ENCODE results near the gene FAM222B.
A peak's percentile ranks its signal among the peaks of the same experiment; 100 is the strongest.
"Not testable (repeated sequence)": the region's sequence is repeated elsewhere in the genome, so short reads cannot be mapped to it uniquely, and the experiment has no call there.

Gene FAM222B

DNA sequence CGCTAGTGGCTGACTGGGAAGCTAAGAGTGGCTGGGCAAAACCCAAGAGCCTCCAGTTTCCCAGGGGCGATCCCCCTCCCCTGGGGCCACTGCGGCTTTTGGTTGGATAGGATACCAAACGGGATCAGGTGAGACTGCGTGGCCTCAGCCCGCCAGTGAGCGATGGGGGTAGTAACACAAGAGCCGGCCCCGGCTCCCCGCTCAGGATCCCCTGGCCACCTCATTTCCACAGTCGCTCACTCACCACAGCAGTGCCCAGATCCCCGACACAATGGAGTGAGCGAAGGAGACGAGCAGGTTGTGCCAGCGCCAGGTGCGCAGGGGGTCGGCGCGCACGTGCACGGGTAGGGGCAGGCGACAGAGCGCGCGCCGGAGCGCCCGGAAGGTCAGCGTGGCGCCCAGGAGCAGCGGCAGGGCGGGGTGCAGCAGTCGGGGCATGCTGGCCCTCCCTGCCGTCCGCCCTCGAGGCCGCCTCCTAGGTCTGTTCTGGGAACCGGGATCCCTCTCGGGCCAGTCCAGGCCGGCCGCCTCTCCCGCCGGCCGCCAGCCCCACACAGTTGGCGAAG, 116.8 kb downstream of the FAM222B start:
- peak; percentile 77 for DNase-seq

DNA sequence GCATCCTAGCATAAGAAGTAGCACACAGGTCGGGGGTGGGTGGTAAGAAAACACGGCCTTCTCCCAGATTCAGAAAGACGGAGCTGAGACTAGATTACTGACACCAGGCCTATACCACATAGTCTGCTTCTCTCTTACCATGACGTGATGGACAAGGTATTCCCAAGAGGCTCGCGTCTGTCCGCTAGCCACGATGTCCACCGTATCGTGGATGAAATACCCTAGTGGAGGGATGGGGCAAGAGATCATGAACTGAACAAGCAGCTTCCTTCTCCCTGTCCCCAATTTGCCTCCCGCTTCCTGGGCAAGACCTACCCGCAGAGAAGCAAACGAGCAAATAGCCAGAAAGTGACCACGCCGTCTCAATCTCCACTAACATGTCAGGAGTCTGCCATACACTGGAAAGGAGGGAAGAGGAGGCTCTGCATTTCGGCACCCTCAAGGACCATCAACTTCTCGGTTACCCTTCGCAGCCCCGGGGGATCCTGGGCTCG, 117.4 kb downstream of the FAM222B start:
- peak; percentile 56 for DNase-seq

DNA sequence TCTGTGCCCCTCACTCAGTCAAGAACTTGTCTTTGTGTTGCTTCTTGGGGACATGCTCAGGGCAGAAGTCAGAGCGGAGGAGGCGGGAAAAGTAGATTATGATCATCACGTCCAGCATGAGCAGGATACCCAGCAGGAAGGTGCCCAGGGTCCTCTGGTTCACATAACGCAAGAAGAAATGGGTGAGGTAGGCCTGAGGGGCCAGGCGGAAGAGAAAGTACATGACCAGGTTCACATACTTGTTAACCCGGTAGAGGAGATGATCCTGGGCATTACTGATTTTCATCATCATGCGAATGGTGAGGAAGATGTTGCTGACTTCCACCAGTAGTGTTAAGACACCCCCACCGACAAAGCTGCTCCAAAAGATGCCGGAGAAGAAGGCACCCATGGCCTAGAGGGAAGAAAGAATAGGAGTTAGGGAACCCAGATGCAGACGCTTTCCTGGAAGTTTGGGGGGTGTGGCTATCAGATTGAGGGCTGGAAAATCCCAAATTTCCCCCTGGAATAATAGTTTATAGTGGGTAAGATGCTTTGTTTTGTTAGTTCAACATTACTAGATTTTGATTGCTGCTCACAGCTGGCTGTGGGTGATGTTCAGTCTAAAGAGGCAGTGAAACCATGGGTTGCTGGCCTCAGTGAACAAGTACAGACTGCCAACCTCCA, 118.0 kb downstream of the FAM222B start:
- DNase-seq: peak; percentile 42

DNA sequence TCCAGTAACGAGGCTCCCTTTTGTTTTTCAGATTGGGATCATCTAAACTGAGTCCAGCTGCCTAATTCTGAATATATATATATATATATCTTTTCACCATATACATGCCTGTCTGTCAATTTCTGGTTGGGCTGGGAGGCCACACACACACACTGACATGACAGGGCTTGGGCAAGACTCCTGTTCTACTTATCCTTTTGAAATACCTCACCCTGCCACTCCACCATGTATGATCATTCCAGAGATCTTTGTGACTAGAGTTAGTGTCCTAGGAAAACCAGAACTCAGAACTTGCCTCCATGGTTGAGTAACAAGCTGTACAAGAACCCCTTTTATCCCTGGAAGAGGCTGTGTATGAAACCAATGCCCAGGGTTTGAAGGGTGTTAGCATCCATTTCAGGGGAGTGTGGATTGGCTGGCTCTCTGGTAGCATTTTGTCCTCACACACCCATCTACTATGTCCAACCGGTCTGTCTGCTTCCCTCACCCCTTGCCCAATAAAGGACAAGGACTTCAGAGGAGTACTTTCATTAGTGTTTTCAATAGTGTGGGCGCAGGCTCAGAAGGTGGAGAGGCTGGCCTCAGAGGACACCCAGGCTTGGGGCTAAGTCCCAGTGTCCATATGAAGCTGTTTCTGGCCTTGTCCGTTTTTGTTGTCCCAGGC, 118.6 kb downstream of the FAM222B start:
- DNase-seq: not testable (repeated sequence)

DNA sequence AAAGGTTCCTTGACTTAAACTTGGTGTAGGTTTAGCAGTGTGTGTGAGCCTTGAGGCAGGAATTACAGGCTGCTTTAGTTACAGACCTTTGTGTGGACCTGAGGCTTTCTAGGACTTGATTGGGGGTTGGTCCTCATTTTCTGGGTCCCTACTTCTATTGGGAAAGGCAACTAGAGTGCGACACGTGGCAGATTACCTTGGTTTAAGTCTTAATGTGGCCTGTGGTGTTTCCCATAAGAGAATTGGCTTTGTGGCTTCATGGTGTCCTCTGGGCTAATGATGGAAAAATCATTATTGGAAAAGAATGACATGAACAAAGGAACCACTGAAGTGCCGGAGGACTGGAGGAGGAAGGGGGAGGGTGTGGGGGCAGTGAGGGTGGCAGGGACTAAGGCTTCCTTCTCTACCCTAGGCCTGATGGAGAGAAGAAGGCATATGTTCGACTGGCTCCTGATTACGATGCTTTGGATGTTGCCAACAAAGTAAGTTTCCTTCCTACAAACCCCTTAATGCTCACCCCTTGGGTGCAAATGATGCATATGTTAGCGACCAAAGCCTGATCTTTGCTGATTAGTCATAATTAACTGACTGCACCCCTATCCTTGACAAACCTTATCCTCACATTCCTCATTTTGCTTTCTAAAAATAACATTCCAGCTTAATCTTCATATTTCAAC, 119.3 kb downstream of the FAM222B start:
- DNase-seq: no peak

DNA sequence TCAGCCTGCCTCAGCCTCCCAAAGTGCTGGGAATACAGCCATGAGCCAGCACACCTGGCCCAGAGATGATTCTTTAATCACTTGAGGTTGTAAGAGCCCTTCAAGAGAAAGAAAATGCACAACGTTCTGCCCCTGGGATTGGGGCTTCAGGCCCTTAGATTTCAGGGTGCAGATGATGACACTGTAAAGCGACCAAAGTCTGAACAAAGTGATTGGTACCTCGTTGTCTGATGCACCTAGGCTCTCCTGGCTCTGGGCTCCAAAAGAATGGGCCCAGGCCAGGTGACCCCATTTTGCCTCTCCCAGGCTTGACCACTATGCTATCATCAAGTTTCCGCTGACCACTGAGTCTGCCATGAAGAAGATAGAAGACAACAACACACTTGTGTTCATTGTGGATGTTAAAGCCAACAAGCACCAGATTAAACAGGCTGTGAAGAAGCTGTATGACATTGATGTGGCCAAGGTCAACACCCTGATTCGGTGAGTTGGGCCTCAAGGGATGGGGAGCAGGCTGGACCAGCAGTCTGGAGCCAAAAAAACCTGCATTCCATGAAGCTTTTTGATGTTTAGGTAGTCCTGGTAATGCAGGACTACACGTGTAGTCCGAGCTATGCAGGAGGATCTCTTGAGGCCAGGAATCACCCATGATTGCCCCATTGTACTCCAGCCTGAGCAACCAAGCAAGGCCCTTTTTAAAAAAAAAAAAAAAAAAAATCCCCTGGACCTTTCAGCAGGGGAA, 120.0 kb downstream of the FAM222B start:
- DNase-seq: no peak

DNA sequence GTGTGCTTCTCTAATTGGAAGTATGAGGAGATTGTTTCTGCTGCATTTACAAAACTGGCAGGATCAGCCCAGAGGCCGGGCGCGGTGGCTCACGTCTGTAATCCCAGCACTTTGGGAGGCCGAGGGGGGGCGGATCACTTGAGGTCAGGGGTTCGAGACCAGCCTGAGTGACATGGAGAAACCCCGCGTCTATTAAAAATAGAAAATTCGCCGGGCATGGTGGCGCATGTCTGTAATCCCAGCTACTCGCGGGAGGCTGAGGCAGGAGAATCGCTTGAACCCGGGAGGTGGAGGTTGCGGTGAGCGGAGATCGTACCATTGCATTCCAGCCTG, 121.6 kb downstream of the FAM222B start:
- DNase-seq: peak; percentile 32

DNA sequence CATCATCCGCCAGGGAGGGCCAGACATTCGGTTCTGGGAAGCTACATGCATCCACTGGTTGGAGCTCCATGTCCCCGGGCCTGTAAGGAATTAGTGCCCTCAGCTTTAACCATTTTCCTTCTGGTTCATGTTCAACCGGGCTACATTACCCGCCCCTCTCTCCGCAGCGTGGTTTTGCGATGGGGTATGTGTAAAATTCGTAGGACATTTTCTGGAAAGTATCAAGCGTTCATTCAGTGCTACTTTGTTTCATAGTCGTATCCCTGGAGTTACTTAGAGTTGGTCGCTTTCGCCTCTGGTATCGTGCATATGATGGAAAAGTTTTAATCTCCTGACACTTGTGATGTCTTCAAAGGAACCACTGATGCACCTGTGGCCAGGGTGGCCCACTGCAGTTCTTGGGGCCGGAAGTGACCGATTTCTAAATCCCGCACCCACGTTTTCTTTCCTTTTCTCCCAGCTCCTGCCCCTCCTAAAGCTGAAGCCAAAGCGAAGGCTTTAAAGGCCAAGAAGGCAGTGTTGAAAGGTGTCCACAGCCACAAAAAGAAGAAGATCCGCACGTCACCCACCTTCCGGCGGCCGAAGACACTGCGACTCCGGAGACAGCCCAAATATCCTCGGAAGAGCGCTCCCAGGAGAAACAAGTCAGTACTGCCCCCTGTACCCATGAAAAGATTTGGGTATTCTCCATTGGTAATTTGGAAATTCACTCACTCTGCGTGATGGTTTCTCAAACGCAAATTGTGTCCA, 122.2 kb downstream of the FAM222B start:
- DNase-seq: peak; percentile 62

DNA sequence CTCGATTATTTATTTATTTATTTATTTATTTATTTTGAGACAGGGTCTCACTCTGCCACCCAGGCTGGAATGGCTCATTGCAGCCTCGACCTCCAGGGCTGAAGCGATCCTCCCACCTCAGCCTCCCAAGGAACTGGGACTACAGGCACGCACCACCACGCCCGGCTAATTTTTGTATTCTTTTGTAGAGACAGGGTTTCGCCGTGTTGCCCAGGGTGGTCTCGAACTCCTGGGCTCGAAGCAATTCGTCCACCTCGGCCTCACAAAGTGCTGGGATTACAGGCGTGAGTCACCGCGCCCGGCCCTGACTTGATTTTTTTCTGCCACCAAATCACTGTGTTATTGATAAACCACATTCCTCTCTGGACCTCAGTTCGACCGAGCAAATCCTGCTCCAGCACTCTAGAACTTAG, 123.6 kb downstream of the FAM222B start:
- DNase-seq: no peak

DNA sequence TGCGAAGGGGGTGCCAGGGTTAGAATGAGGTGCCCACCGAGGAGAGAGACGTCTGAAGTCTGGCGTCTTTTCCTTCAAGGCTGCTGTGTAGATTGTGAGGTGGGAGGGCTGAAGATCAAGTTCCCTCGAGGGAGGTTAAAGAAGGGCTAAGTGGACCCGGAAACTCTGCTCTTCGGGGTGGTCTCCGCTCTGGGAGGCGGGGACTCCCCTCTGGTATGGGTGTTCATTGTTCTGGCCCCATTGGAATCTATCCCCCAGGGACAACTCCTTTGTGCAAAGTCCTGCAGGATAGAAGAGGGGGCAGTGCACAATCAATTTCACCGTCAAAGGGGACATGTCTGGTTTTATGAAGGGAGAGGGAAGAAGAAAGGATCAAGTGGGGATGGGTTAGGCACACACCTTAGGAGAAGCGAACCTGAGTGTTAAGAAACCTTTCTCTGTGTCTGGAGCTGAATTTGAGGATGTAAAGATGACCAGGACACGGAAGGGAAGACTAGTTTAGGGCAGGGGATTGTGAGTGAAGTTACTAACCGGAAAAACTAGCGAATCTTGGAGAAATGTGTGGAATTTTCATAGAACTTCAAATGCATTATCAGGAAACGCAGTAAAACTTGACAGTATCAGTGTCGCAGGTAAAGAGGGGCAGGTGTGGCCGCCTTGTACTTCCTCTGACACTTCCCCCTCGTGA, 124.1 kb downstream of the FAM222B start:
- DNase-seq: no peak

DNA sequence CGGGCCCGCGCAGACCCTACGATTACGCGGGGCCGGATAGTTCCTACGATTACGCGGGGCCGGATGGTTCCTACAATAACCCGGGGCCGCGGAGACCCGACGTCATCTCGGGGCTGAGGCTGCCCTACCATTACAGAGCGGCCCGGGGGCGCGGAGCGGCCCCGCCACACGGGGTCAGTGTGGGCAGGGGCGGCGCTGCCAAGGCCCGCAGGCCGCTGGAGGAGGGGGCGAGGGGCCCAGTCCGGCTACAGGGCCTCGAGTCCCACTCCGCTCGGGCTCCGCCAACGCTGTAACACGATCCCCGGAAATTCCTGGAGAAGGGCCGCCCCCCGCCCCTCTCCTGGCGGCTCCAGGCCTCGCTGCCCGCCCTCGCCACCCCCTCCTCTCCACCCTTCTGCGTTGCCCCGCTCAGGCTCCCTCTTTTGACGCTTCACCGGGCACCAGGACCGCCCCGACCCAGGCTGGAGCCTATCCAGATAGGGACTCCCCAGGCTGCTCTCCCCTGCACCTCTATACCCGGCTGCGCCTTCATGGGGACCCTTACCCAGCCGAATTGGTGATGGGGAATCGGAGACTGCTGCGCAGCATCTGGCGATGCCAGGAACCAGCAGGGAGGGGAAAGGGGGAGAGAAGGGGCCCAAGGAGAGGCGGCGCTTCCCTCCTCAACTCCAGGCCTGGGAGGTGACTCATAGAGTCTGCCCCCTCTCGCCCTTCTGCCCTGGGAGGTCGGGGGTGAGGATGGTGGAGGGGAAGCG, 124.8 kb downstream of the FAM222B start, which contains the start of gene RAB34:
Gene RAB34, minus strand, starts transcription at position 291 of the 755 bp plus-strand sequence. CDS start 602 bp downstream, outside the sequence.
- peak; percentile 61 for DNase-seq

DNA sequence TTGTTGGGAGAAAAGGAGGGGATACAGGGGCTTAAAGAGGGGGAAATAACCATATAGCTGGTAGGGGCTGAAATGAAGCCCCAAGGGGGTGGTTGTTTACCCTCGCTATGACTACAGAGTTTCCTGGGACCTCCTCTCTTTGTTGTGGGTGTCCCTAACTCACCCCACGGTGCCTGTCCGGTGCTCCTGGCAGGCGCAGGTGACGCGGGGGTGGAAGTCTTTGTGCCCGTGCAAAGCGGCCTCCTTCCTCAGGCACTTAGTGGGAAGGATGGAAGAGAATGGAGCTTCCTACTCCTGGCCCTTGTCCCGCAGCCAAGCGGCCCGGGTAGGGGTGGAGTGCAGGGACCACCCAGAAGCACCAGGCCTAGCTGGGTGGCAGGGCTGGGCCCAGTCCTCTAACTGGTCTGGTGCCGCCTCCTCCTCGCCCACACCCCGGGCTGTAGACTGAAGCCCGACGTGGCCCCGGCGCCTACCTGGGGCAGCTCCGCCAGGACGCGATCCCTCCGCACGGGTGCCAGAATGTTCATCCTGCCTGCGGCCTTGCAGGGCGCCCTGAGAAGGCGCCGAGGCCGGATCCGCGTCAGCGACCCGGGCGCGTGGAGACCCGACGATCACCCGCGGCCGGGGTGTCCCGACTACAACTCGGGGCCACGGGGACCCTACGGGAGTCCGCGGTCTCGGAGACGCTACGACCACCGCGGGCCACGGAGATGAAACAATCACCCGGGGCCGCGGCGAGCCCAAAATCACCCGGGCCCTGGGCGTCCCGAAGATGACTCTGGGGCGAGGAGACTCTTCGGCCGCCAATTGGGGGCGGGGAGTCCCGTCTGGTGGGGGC, 125.6 kb downstream of the FAM222B start:
- DNase-seq: peak; percentile 51

DNA sequence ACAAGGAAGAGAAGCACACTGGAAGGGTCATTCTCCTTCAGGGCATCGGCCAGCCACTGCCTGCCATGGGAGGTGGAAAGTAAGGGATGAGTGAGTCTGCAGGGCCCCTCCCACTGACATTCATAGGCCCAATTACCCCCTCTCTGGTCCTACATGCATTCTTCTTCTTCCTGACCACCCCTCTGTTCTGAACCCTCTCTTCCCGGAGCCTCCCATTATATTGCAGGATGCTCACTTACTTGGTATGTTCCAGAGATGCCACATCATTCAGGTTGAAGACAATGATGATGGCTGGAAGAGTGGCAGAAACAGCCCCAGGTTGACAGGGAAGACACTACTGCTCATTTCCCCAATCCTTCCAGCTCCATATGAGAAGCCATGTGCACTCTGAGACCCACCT, 127.4 kb downstream of the FAM222B start:
- no peak for DNase-seq

DNA sequence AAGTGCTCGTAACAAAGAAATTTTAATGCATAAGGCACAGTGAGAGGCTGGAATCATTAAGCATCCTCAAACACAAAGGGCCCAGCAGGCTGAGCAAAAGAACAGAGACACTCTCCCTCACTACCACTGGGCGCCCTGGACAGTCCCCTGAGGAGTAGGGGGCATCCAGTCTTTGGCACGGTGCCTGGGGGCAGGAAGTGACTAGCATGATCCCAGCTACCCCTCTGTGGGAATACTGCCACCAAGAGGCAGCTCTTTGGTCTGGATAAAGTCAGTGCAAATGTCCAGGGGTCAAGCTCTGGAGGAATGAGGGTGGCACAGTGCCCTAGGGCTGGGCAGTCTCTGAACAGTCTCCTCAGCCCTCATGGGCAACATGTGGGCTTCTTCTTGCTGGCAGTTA, 128.3 kb downstream of the FAM222B start:
- no peak for DNase-seq

DNA sequence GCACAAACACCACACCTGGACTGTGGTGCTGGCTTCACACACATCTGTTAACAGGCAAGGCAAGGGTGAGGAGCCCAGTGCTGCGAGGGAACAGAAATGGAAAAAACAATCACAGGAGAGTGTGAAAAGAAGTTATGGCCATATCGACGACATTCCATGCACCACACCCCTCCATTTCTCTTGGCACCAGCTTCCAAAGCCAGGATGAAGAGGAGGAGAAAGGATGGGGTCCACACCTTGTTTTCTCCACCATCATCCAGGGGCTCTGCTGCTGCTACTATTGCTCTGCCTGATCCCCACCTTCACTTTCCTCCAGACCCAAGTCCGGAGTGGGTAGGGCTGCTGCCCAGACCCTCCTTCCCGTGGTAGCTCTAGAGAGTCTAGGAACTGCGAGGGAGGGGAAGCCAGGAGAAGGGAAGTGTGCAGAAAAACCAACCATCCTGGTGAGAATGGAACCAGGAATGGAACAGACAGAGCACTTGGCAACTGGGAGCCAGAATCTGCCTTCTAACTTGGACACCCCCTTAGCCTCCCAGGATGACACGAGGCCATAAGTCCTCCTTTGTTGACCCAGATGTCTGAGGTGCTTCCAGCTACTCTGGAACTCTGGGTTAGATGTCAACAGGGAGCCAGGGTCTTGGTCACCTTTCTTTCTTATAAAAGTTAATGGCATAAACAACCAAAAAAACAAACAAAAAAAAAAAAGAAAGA, 129.7 kb downstream of the FAM222B start:
- DNase-seq: no peak

DNA sequence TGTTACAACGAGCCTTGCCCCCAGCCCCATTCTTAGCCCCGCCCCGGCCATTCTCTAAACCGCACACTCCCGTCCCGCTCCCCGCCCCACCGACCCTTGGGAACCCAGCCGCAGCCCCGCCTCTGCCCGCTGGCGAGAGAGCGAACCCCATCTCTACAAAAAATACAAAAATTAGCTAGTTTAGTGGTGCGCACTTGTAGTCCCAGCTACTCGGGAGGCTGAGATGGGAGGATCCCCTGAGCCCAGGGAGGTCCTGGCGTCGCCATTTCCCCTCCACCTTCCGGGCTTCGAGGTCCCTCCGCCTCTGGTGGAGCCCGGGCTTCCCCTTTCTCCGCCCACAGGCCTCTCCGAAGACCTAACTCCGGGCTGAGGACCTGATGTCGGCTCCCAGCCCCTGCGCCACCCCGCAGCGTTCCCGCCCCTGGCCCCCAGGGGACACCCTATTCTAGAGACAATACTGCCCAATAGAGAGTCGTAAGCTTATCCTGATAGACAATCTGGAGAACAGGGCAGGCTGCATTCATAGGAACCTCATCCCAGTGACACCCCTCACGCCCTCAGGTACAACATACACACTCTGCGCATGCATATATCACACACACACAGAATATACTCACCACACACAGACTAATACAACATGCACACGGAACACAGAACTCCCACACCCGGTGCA, 130.4 kb downstream of the FAM222B start:
- peak; percentile 82 for DNase-seq

DNA sequence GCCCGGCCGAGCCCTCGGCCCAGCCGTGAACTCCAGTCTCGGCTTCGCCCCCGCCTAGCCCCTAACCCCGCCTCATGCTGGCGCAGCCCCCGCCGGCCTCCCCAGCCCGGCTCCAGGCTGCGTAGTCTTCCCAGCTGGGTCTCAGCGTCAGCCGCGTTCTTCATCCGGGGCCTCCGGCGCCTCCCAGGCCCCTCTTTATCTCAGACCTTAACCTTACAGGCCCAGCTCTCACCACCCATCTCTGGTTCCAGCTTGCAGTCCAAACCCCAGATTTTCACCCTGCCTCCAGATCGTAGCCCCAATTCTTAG, 130.9 kb downstream of the FAM222B start, which contains the start of gene PROCA1:
Gene PROCA1, minus strand, starts transcription at position 166 of the 309 bp plus-strand sequence. CDS start 228 bp downstream, outside the sequence.
- peak; percentile 52 for DNase-seq
